Heart right ventricle (tissue), 16 donors: ENCODE data around the gene HMSD. TPM values are rescaled to one million over a fixed set of nuclear protein-coding genes. Genes with fewer than 3 reads are reported as not detected.

ENCODE experiments used
- ATAC-seq, 8 donors: fragments of 200-7000 bp; cut with Tn5 transposase; one replicate each; pipeline ENCODE4 v1.9.1; 2020; ENCODE audit warnings: mild to moderate bottlenecking in 8 of 8, moderate library complexity in 8 of 8, moderate number of reproducible peaks in 1 of 8
- DNase-seq, 2 donors: peaks; one replicate each; pipeline ENCODE4 v3.0.0-alpha.2; 2020
- H3K27ac ChIP-seq, 10 donors: fragments of 200-600 bp; sonication (generic) in 2 of 10; one replicate each; pipeline versions ENCODE4 v1.5.0 to v1.8.0; 2020 to 2022; ENCODE audit warnings: mild to moderate bottlenecking in 3 of 10
- H3K27me3 ChIP-seq, 7 donors: fragments of 200-600 bp; one replicate each; pipeline ENCODE4 v1.8.0; 2021 to 2022; ENCODE audit warnings: mild to moderate bottlenecking in 2 of 7
- H3K36me3 ChIP-seq, 9 donors: fragments of 200-600 bp; sonication (generic) in 1 of 9; one replicate each; pipeline versions ENCODE4 v1.5.0 to v1.8.0; 2020 to 2022; ENCODE audit warnings: mild to moderate bottlenecking in 2 of 9
- H3K4me1 ChIP-seq, 9 donors: fragments of 200-600 bp; sonication (generic) in 1 of 9; one replicate each; pipeline versions ENCODE4 v1.5.0 to v1.8.0; 2020 to 2022; ENCODE audit warnings: mild to moderate bottlenecking in 4 of 9
- H3K4me3 ChIP-seq, 10 donors: fragments of 200-600 bp; sonication (generic) in 2 of 10; one replicate each; pipeline versions ENCODE4 v1.5.0 to v1.8.0; 2020 to 2022; ENCODE audit warnings: mild to moderate bottlenecking in 7 of 10, moderate library complexity in 2 of 10
- H3K9me3 ChIP-seq, 11 donors: fragments of 200-600 bp in 10 of 11; sonication (generic) in 2 of 11; one replicate each; pipeline versions ENCODE4 v1.5.0 to v1.8.0; 2013 to 2022; ENCODE audit warnings: mild to moderate bottlenecking in 2 of 11, control low read depth in 1 of 11, moderate library complexity in 1 of 11
- CTCF ChIP-seq, 9 donors: fragments of 200-600 bp; sonication (generic) in 2 of 9; IDR thresholded peaks; one replicate each; pipeline versions ENCODE4 v1.5.0 to v1.8.0; 2021 to 2022; ENCODE audit warnings: antibody characterized with exemption in 9 of 9, mild to moderate bottlenecking in 5 of 9, moderate library complexity in 1 of 9
- WGBS, 2 donors: extraction: QIAGEN DNeasy Blood & Tissue Kit; methylation state at CpG; one replicate each; pipeline ENCODE4 v1.1.7; 2013; ENCODE audit warnings: inconsistent platforms in 1 of 2; 5-methylcytosine and 5-hydroxymethylcytosine counted together
- intact Hi-C, 10 donors: fragments of 100-400 bp; cut with DNase I; formaldehyde crosslinking; loops; one replicate each; pipeline versions ENCODE4 v1.11.1 to v1.14.2; 2022
- polyA plus RNA-seq, 2 donors: library from polyadenylated mRNA; stranded (reverse); fragments of 200-250 nt; gene quantifications; one replicate each; pipeline ENCODE4 v1.2.3, GENCODE V29; 2013
- total RNA-seq, 10 donors: library from RNA; stranded (reverse); fragmentation: NEBNext Ultra II Directional in 3 of 10; extraction: Animal tissue kit (Norgen Biotek cat#: 25700) in 3 of 10; gene quantifications; one replicate each; pipeline versions ENCODE4 v1.2.1 to v1.2.4, GENCODE V29; 2021 to 2023
- donor health status: Arrhythmogenic right ventricular cardiomyopathy.
- donor health status: ischemic (EF 13 %, LVEDD 7.1; RV severe dilation, severe dysfunction).
- donor health status: healthy with polysubstance abuse.
- donor health status: DM: no; HTN: yes; CAD: no.
- donor health status: DM: no; HTN: no; CAD: no.
- donor health status: ischemic (EF 25% LVEDD 6.9; RV normal size, moderate dysfunction).
- donor health status: ischemic (EF 25% LVEDD 5.7; RV mildly dilated, moderate dysfunction).
- donor health status: healthy.
- donor health status: DM: yes; HTN: yes; CAD: no.
- donor health status: Ischemic cardiomyopathy.
- donor health status: ischemic (EF 35%, LVEDD 5.7; RV mildly dilated, moderate dysfunction).
- donor health status: nonischemic (EF 11% LVEDD 7.7; RV severe dilation, severe dysfunction).
- donor health status: DM: yes; HTN: yes; CAD: no.
- donor health status: PGD.
- donor health status: ischemic (EF 29% LVEDD 5.4; RV normal size, mild dysfunction).
- donor health status: nonischemic (EF 23%, LVEDD 6.1; RV moderate dilation, normal function).

The HMSD gene
- total and polyA plus RNA-seq, 12 donors: 0.03 to 0.88 (median 0.35) TPM; not detected in 8

- Histone ChIP-seq H3K9me3 (peaks cover 0 to 18% (median 0%) of the 10 kb centered on the region in 11 donors), H3K36me3 (no peaks in the 10 kb centered on the region), H3K4me1 (no peaks in the 10 kb centered on the region), H3K4me3 (no peak overlapping the region), H3K27ac (no peak overlapping the region), H3K27me3 (peaks cover 0 to 28% (median 11%) of the 10 kb centered on the region in 7 donors)
- ATAC-seq (no peak), DNase-seq (no peak)
- intact Hi-C loops: loop anchor here in 1 of 10 donors (5.0 kb wide), 1 partner anchor 483 kb away; no protein-coding TSS in a partner anchor
- 74 to 79% methylated on average over 2 of the region's 2 CpGs for WGBS, 2 donors
- no peak for TF ChIP-seq CTCF (IDR thresholded peaks at IDR 0.05)
These were observed 50.8 kb downstream of the HMSD start for GRCh38 chr18:63999871-64000270.

- Histone ChIP-seq H3K9me3 (peaks cover 0 to 2% (median 0%) of the 10 kb centered on the region in 11 donors), H3K27ac (no peak overlapping the region), H3K4me1 (no peaks in the 10 kb centered on the region), H3K27me3 (peaks cover 0 to 28% (median 12%) of the 10 kb centered on the region in 7 donors), H3K36me3 (no peaks in the 10 kb centered on the region), H3K4me3 (no peak overlapping the region)
- WGBS, 2 donors: 29 to 42% methylated on average over 40 to 41 of the region's 41 CpGs
- ATAC-seq: no peak
- intact Hi-C loops: no loop called here
- no peak for TF ChIP-seq CTCF (IDR thresholded peaks at IDR 0.05)
- no peak for DNase-seq
These were observed 53.5 kb downstream of the HMSD start for GRCh38 chr18:64002581-64002980.

GRCh38 chr18:64009305-64009704 lies 60.2 kb downstream of the HMSD start:
- Histone ChIP-seq H3K9me3 (peaks cover 0 to 2% (median 0%) of the 10 kb centered on the region in 11 donors), H3K4me3 (no peak overlapping the region), H3K27me3 (peaks cover 0 to 4% (median 0%) of the 10 kb centered on the region in 7 donors), H3K4me1 (no peaks in the 10 kb centered on the region), H3K27ac (no peak overlapping the region), H3K36me3 (no peaks in the 10 kb centered on the region)
- TF ChIP-seq CTCF (IDR thresholded peaks at IDR 0.05): no peak
- DNase-seq: no peak
- intact Hi-C loops: no loop called here
- WGBS, 2 donors: 90 to 96% methylated on average over 3 of the region's 3 CpGs
- no peak for ATAC-seq

Other genes with a start within 250 kb of the HMSD start
- gene SERPINB11, start 246.3 kb upstream of the HMSD start, total RNA-seq: not detected
- not detected for gene SERPINB11, start 246.3 kb upstream of the HMSD start, polyA plus RNA-seq
- gene SERPINB7, start 173.9 kb upstream of the HMSD start, total RNA-seq: not detected
- not detected for gene SERPINB7, start 173.9 kb upstream of the HMSD start, polyA plus RNA-seq
- under 1 TPM in 2 of 10 donors, not detected in 8; 0.14 to 0.20 TPM for gene SERPINB2, start 61.6 kb upstream of the HMSD start, total RNA-seq
- gene SERPINB2, start 61.6 kb upstream of the HMSD start, polyA plus RNA-seq: under 1 TPM in 1 of 2 donors, not detected in 1; 0.12 TPM
- gene SERPINB10, start 41.3 kb upstream of the HMSD start, total RNA-seq: not detected
- gene SERPINB10, start 41.3 kb upstream of the HMSD start, polyA plus RNA-seq: not detected
- gene SERPINB8, start 20.8 kb downstream of the HMSD start, total RNA-seq: 10 to 100 TPM in 1 of 10 donors, 1 to 10 TPM in 8, under 1 TPM in 1; 0.81 to 10.9 (median 2.5) TPM
- gene SERPINB8, start 20.8 kb downstream of the HMSD start, polyA plus RNA-seq: 10 to 100 TPM in 1 of 2 donors, 1 to 10 TPM in 1; 1.3 to 10.3 TPM
- gene LINC00305, start 199.8 kb downstream of the HMSD start, total RNA-seq: not detected
- not detected for gene LINC00305, start 199.8 kb downstream of the HMSD start, polyA plus RNA-seq